EL (cell line): ENCODE measurements around the gene ERCC2.
"Not testable (repeated sequence)": the region's sequence is repeated elsewhere in the genome, so short reads cannot be mapped to it uniquely, and the experiment has no call there.

Experiments used
- DNase-seq: peaks from one replicate; pipeline ENCODE4 v3.0.0-alpha.2; 2016

Gene ERCC2

DNA sequence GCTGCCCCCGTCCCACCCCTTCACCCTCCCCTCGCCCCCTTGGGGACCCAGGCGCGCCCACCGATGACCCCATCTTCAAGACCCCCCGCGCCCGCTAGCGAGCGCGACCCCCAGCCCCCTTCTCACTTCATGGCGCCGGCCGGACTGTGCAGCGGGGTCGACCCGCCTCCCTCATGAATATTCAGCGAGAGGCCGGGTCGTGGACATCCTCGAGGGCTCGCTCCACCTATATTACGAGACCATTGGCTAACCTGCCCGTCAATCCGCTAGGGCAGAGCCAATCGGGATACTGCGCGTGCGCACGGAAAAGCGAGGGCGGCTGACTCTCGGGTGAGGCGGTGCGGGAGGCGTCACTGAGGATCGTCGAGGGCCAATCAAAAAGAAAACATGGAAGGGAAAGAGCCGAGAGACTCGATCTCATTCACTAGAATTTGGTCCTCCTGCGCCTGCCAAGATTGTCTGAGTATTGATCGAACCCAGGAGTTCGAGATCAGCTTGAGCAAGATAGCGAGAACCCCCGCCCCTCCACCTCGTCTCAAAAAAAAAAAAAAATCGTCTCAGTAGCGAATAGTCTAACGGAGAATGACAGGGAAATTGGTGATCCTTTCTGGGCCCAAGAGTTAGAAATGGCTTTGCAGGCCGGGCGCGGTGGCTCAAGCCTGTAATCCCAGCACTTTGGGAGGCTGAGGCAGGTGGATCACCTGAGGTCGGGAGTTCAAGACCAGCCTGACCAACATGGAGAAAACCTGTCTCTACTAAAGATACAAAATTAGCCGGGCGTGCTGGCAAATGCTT, at the start of gene ERCC2:
ERCC2 (minus strand) TSS at position 164 of the 795 bp plus-strand sequence; CDS start at position 131, 33 bp downstream.
- peak; percentile 99 for DNase-seq

DNA sequence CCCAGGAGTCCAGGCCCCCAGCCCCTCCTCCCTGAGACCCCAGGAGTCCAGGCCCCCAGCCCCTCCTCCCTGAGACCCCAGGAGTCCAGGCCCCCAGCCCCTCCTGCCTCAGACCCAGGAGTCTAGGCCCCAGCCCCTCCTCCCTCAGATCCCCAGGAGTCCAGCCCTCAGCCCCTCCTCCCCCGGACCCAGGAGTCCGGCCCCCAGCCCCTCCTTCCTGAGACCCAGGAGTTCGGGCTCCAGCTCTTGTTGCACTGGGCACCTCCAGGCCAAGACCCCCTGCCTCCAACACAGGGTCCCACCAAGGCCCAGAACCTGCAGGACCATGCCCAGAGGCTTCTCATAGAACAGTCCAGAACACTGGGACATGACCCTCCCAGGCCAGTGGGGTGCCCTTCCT, 49.5 kb upstream of the ERCC2 start:
- DNase-seq: no peak

DNA sequence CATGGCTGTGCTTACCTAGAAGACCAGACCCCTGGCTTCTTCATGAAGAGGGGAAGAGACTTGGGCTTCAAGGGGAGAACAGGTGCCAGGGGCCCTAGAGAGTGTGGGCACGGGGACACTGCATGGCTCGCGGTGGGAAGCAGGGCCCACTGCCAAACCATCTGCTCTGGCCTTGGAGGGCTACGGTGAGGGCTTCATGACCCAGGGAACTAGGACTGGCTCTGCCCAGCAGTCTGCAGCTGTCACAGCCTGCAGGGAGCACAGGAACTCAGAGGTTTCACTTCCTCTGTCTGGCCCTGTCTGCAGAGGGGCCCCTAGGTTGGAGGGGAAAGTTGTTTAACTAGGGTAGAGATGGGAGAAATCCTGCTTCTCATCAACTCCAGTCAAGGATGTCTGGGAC, 49.0 kb upstream of the ERCC2 start:
- DNase-seq: no peak

DNA sequence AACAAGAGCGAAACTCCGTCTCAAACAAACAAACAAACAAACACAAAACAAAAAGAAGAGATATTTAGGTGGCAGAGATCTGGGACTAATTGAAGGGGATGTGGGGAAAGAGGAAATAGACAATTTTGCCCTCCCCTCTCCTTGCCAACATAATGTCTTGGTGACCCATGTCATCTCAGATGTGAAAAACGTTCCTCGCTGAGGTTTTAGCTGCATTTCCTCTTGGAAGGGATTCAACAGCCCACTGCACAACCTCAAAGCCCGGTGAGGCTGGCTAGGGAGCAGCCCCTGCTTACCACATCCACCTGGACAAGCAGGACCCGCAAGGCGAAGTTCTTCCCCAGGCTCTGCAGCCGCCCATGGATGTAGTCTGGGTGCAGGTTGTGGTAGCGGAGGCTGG, 48.4 kb upstream of the ERCC2 start:
- DNase-seq: no peak

DNA sequence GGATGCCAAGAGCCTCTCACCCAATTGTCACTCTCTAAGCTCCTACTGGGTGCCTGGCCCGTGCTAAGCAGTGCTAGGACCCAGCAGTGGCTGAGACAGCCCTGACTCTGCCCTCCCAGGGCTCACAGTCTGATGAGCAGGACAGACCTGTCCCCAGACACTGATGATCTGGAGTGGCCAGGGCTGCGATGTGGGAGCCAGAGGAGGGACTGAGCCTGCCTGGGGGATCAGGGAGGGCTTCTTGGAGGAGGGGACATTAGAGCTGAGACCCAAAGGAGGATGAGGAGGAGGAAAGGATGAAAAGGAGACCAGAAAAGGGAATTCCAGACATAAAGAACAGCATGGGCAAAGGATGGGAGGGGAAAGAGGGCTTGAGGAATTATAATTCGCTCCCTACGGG, 46.8 kb upstream of the ERCC2 start:
- no peak for DNase-seq

DNA sequence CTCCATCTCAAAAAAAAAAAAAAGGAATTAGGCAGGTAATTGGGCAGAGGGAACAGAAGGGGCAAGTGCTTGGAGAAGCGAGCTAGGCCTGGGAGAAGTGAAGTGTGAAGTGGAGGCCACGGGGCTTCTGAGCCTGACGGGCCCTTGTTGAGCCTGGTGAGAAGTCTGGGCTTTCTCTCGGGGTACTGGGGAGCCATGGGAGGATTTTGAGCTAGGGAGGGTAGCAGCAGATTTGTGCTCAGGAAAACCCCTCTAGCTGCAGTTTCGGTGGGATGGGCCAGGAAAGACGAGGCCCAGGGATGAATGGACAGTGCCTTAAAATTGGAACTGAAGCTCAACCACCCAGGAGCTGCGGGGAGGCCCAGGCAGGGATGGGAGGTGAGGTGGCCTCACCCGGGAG, 44.1 kb upstream of the ERCC2 start:
- DNase-seq: no peak

DNA sequence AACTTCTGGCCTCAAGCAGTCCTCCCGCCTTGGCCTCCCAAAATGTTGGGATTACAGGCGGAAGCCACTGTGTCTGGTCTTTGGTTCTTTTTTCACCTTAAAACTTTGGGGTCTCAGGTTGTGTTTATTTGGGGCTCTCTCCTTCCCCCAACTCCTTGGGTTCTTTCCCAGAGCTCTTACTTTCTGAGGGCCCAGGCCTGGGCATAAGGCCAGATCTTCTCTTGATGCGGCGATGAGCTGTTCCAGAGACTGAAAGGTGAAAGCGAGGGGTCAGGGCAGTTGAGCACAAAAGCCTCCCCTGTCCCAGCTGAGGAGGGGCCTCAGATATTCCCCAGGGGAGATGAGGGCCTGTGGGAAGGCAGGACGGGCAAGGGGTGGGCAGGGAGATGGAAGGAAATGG, 43.1 kb upstream of the ERCC2 start:
- no peak for DNase-seq

DNA sequence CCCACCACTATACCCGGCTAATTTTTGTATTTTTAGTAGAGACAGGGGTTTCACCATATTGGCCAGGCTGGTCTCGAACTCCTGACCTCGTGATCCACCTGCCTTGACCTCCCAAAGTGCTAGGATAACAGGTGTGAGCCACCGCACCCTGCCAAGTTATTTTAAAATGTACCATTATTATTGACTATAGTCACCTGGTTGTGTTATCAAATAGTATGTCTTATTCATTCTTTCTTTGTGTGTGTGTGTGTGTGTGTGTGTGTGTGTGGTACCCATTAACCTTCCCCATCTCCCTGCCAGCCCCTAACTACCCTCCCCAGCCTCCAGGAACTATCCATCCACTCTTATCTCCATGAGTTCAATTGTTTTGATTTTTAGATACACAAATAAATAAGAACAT, 40.0 kb upstream of the ERCC2 start:
- DNase-seq: not testable (repeated sequence)

DNA sequence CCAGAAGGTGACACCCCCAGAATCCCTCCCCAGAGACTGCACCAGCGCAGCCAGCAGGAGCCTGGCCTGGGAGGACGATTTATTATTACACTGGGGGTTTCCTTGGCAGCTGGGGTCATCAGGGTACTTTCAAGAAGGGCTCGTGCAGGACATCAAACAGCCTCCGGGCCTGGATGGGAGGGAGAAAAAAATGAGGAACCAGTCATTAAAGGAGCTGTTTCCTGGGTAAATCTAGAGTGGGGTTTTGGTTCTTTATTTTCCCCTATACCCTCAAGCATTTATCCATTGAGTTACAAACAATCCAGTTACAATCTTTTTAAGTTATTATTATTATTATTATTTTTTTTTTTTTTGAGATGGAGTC, 39.2 kb upstream of the ERCC2 start:
- DNase-seq: no peak

DNA sequence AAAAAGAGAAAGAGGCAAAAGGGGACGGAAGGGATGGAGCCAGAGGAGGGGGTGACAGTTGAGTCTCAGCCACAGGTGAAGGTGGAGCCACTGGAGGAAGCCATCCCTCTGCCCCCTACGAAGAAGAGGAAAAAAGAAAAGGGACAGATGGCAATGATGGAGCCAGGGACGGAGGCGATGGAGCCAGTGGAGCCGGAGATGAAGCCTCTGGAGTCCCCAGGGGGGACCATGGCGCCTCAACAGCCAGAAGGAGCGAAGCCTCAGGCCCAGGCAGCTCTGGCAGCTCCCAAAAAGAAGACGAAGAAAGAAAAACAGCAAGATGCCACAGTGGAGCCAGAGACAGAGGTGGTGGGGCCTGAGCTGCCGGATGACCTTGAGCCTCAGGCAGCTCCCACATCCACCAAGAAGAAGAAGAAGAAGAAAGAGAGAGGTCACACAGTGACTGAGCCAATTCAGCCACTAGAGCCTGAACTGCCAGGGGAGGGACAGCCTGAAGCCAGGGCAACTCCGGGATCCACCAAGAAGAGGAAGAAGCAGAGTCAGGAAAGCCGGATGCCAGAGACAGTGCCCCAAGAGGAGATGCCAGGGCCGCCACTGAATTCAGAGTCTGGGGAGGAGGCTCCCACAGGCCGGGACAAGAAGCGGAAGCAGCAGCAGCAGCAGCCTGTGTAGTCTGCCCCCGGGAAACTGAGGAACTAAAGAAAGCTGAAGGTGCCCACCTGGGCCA, 38.6 kb upstream of the ERCC2 start:
- no peak for DNase-seq

DNA sequence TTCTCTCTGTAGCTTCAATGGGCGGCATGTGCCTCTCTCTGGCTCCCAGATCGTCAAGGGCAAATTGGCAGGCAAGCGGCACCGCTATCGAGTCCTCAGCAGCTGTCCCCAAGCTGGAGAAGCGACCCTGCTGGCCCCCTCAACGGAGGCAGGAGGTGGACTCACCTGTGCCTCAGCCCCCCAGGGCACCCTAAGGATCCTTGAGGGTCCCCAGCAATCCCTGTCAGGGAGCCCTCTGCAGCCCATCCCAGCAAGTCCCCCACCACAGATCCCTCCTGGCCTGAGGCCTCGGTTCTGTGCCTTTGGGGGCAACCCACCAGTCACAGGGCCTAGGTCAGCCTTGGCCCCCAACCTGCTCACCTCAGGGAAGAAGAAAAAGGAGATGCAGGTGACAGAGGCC, 37.7 kb upstream of the ERCC2 start:
- DNase-seq: no peak

DNA sequence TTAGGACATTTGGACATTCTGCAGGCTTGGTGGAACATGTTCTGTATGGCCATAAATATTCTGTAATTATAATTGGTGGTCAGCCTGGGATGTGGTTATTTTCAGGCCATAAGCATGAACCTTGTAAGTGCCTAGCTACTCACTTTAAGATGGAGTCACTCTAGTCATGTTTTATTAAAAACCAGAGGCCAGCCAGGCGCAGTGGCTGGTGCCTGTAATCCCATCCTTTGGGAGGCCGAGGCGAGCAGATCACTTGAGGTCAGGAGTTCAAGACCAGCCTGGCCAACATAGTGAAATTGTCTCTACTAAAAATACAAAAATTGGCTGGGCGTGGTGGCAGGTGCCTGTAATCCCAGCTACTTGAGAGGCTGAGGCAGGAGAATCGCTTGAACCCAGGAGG, 37.2 kb upstream of the ERCC2 start:
- not testable (repeated sequence) for DNase-seq

DNA sequence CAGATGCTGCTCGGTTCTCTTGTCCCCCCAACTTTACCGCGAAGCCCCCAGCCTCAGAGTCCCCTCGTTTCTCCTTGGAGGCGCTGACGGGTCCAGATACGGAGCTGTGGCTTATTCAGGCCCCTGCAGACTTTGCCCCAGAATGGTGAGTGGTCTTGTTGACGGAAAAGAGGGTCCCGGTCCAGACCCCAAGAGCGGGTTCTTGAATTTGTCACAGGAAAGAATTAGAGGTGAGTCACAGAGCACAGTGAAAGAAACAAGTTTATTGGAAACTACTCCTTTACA, 36.7 kb upstream of the ERCC2 start:
- DNase-seq: no peak

DNA sequence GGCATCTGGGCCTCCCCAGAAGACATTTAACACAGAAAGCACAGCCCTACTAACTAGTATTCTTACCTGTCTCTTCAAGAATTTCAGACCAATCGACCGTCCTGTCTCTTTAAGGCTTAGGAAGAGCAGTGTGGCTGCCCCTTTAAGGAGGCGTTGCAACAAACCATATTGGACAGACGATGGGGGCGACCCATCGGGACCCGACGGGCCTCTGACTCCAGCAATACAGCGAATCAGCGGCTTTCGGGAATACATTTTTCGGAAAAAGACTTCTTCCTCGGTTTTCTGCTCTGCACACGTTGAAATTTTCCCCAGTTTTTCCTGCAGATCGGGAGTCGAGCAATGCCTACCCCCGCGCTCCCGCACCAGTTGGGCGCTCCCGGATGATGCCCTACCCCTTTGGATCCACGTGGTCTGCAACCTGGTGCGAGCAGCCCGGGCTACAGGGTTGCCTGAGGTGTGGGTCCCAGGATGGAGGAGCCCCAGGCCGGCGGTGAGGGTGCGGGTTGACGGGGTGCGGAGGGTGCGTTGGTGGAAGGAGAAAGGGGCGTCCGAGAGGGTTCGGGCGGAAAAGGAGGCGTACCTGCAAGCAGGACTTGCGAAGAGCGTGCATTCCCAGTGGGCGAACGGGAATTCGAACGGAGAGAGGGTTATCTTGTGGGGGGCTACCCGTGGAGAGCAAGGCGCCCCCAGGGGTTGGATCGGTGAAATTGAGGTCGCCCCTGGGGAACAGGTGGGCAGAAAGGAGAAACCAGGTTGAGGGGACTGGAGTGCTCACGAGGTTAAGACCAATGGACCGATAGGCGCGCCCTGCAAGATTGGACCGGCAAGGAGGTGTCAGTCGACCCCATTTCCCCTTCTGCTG, 36.1 kb upstream of the ERCC2 start, which contains the start of gene POLR1G:
POLR1G (plus strand) TSS at position 419 of the 865 bp plus-strand sequence; CDS start at position 472, 53 bp downstream.
- DNase-seq: peak; percentile 84

DNA sequence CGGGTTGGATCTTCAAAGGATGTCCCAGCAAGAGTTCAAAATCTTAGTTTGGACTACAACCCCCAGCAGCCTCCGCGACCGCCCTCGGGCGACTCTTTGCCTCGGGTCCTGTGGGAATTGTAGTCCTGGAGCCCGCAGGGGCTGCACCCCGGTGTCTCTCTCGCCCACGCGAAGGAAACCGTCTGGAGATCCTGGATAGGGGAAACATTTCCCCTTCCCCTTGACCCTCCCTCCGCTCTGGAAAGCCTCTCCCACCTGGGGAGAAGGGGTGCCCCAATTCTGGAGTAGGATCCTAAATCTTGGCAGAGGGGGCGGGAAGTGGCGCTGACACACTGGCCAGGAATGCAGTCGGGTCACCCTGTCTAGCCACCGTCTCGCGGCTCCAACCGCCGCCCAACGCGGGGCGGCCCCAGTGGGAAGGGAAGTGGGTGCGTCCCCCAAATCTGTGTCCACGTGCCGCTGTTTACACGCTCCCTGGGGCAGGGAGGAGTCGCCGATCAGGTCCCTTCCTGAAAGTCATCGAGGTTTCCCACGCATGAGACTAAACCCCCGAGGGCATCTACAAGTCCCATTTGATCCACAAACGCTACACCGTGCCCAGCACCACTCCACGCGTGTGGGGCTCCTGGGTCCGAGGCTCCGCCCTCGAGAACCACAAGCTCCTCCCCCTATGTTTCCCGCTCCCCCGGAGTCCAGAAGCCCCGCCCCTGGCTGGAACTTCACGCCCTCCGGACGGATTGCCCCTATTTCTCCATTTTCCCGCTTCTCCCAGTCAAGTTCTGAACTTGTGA, 35.3 kb upstream of the ERCC2 start:
- DNase-seq: peak; percentile 93

DNA sequence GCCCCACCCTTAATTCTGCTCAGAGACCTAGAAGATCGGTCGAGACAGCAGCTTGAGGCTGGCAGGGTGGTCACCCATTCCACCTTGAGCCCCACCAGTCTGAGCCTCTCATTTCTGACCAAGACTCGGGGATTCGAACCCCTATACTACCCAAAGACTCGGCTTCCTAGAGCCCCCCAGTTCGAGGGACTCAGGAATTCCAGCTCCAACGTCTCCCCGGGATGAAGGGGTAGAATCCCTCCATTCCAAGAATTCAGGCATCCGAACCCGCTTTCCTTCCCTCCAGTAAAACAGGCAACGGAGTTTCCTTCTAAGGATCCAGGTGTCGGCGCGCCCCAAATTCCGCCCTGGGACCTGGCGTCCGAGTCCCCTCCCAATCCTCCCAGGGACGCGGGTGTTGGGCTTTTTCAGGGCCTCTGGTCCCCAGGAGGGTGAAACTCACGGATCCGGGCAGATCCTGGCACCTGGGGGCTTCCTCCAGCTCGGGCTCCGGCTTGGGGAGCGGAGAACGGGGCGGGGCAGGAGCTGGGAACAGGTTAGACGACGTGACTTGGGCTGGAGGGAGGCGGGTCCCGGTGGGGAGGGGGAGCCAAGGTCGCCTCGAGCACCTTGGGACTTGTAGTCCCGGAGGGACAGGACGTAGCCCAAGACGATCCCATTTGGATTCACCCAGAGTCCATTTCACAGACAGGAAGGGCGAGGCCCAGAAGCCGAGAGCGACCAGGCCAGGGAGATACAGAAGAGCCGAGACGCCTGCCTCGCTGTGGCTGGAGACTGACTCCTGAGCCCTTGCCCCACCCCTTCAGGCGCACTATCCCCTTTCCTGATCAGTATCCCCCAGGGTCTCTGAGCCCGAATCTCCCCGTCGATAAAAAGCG, 34.4 kb upstream of the ERCC2 start, which contains the start of gene PPP1R13L:
PPP1R13L (minus strand) TSS at position 513 of the 878 bp plus-strand sequence. CDS start 6,751 bp downstream, outside the sequence.
- peak; percentile 80 for DNase-seq

DNA sequence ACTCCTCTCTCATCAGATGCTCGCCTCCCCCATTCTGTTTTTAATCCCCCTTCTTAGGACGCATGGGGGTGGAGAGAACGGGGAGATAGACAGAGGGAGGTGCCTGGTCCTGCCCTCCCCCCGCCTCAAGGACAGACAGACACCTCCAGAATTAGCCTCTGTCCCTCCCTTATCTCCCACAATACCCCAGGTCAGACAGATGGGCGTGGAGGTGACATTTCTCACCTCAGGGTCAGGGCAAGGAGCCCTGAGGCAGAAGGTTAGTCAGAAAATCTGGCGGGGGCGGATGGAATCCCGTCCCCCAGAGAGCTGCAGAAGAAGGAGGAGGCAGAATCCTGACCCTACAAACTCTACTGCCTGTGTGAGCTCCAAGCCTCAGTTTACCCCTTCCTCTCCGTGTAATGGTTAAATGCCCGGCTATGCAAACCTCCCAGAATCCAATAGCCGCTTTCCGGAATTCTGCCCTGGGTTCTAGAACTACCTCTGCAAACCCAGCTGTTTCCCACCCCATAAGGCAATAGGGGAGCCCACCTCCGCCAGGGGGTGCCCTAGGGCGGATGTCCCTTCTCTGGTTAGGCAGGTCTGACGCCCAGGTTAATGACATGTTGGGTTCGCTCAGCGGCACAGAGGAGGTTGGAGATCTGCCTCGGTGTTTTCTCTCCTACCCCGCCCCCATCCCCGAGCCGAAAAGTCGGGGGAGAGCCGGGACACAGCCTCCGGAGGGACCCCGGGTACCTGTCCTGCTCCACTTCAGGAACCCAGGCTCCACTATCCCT, 33.6 kb upstream of the ERCC2 start:
- DNase-seq: peak; percentile 63

DNA sequence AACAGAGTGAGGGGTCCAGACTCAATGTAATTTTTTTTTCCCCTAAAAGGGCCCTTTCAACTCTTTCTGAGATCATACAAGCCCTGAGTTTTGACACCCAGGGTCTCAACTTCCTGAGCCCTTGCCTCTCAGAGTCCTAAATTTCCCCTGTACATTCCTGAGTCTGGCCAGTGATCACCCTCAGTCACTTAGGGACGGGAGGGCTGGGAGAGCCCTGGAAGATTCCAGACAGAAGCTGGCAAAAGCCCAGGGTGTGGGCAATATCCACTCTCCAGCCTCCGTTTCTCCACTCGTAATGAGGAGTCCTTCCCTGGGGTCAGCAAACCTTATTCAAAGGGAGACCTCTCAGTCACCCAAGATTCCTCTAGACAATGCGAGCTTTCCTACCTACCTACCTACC, 32.9 kb upstream of the ERCC2 start:
- no peak for DNase-seq

DNA sequence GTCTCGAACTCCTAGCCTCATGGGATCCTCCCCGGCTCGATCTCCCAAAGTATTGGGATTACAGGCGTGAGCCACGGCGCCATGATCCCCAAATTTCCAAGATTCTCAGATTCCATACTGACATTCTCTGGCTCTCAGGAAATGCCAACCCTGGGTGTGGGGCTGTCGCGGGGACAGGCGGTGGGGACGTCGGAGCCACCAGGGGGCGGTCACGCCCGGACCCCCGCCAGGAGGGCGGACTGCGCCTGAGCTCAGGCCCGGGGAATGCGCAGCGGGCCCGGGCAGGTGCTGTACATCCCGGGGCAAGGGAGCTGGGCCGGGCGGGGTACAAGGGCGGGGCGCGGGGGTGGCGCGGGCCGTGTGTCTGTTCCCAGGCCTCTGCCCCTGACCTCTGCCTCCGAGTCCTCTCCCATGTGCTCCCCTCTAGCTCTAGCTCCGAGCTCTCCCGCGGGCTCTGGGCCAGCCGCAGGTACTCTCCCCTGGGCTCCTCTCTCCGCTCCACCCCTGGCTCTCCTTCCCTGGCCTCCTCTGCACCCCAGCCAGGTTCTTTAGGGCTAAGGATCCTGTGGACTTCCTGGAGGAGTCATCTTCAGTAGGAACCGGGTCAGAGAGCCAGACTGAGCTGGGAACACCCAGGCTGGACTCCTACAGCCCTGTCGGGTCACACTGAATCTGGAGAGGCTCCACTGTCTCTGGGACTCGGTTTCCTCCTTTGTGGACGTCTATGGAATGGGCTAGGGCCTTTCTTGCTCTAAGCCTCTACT, 32.1 kb upstream of the ERCC2 start:
- DNase-seq: peak; percentile 39

DNA sequence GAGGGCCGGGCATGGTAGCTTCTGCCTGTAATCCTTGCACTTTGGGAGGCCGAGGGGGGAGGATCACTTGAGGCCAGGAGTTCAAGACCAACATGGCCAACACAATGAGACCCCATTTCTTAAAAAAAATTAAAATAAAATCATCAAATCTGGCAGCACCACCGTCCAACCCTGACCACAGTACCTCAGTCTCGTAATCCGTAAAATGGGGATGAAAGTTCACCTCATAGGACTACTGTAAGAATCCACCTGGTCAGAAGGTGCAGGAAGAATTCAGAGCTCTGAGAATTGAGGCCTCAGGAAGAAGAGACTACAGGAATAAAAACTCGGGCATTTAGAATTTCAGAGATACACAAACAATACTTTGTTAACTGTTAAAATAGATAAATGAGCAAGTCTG, 31.4 kb upstream of the ERCC2 start:
- DNase-seq: no peak
